ENCODE measurements around the gene SULT6B1.

Gene SULT6B1

GRCh38 chr2:37148325-37148724 is 40.1 kb downstream of the SULT6B1 start:
- no peak for DNase-seq (ENCODE audit: low spot score)

- DNase-seq (ENCODE audit: low spot score): no peak
These were observed 42.4 kb downstream of the SULT6B1 start for GRCh38 chr2:37146062-37146461.

- DNase-seq (ENCODE audit: low spot score): no peak
These were observed 44.5 kb downstream of the SULT6B1 start for GRCh38 chr2:37143974-37144373.

- DNase-seq (ENCODE audit: low spot score): no peak
These were observed 45.9 kb downstream of the SULT6B1 start for GRCh38 chr2:37142546-37142945.

- no peak for DNase-seq (ENCODE audit: low spot score)
These were observed 55.6 kb downstream of the SULT6B1 start for GRCh38 chr2:37132914-37133313.

GRCh38 chr2:37125416-37125815 is 63.1 kb downstream of the SULT6B1 start:
- no peak for DNase-seq (ENCODE audit: low spot score)

- peak; percentile 15 for DNase-seq (ENCODE audit: low spot score)
These were observed 69.3 kb downstream of the SULT6B1 start for GRCh38 chr2:37119157-37119556.
